Stimulated activated naive B cell treated with anti-CD40 and anti-IgM and Interleukin-4, amounts not matched to agents 10 μg/mL and 1 μg/mL and 100 μg/mL, for 72 hours (primary cell): ENCODE measurements around the gene KAT6B.

ENCODE experiments used
- ATAC-seq, 2 donors: fragments of 150-1000 bp; cut with Tn5 transposase; replicated peaks; 2 replicates each; pipeline ENCODE4 v1.10.0; 2021; ENCODE audit warnings: moderate library complexity in 1 of 2
- DNase-seq: peaks from one replicate; pipeline ENCODE4 v3.0.0; 2021
- H3K27ac Mint-ChIP-seq: one replicate; pipeline ENCODE4 v1.8.0; 2022; ENCODE audit warnings: mild to moderate bottlenecking, mixed read lengths
- H3K27me3 Mint-ChIP-seq, 2 donors: one replicate each; pipeline ENCODE4 v1.8.0; 2022; ENCODE audit warnings: mixed read lengths in 2 of 2
- H3K36me3 Mint-ChIP-seq, 2 donors: one replicate each; pipeline ENCODE4 v1.8.0; 2022; ENCODE audit warnings: mixed read lengths in 2 of 2, mild to moderate bottlenecking in 1 of 2
- H3K4me1 Mint-ChIP-seq, 2 donors: one replicate each; pipeline ENCODE4 v1.8.0; 2022; ENCODE audit warnings: mixed read lengths in 2 of 2, mild to moderate bottlenecking in 1 of 2
- H3K4me3 Mint-ChIP-seq, 2 donors: one replicate each; pipeline ENCODE4 v1.8.0; 2022; ENCODE audit warnings: mild to moderate bottlenecking in 2 of 2, mixed read lengths in 2 of 2, moderate library complexity in 1 of 2
- H3K9me3 Mint-ChIP-seq, 2 donors: one replicate each; pipeline ENCODE4 v1.8.0; 2022; ENCODE audit warnings: mixed read lengths in 2 of 2, mild to moderate bottlenecking in 1 of 2

The KAT6B gene

GRCh38 chr10:74856940-74857339 is 30.5 kb downstream of the KAT6B start:
- peaks cover 18 to 46% of the 10 kb centered on the region in 2 donors for H3K4me1 Mint-ChIP-seq
- no peak overlapping the region for H3K27ac Mint-ChIP-seq
- DNase-seq, result no peak
- no peak overlapping the region for H3K4me3 Mint-ChIP-seq
- H3K9me3 Mint-ChIP-seq, result no peaks in the 10 kb centered on the region
- H3K36me3 Mint-ChIP-seq, result peaks cover 17 to 24% of the 10 kb centered on the region in 2 donors
- no peaks in the 10 kb centered on the region for H3K27me3 Mint-ChIP-seq
- ATAC-seq, result no peak

- H3K9me3 Mint-ChIP-seq, result no peaks in the 10 kb centered on the region
- ATAC-seq, result no peak
- peaks cover 12 to 42% of the 10 kb centered on the region in 2 donors for H3K4me1 Mint-ChIP-seq
- DNase-seq, result no peak
- peaks cover 15 to 20% of the 10 kb centered on the region in 2 donors for H3K36me3 Mint-ChIP-seq
- H3K4me3 Mint-ChIP-seq, result no peak overlapping the region
- no peaks in the 10 kb centered on the region for H3K27me3 Mint-ChIP-seq
- peak overlapping the region; percentile 42 for H3K27ac Mint-ChIP-seq
These were observed 31.2 kb downstream of the KAT6B start for GRCh38 chr10:74857586-74857985.

- Mint-ChIP-seq H3K36me3 (peaks cover 13 to 17% of the 10 kb centered on the region in 2 donors), H3K4me1 (peaks cover 8 to 31% of the 10 kb centered on the region in 2 donors), H3K27ac (no peak overlapping the region), H3K9me3 (no peaks in the 10 kb centered on the region), H3K4me3 (no peak overlapping the region), H3K27me3 (no peaks in the 10 kb centered on the region)
- DNase-seq (no peak), ATAC-seq (no peak)
These were observed 33.1 kb downstream of the KAT6B start for GRCh38 chr10:74859546-74859945.

GRCh38 chr10:74862625-74863024 is 36.2 kb downstream of the KAT6B start:
- ATAC-seq (no peak), DNase-seq (no peak)
- Mint-ChIP-seq H3K36me3 (peaks cover 0 to 2% of the 10 kb centered on the region in 2 donors), H3K9me3 (no peaks in the 10 kb centered on the region), H3K4me1 (peaks cover 3 to 12% of the 10 kb centered on the region in 2 donors), H3K27me3 (no peaks in the 10 kb centered on the region), H3K27ac (no peak overlapping the region), H3K4me3 (no peak overlapping the region)

- H3K27ac Mint-ChIP-seq, result no peak overlapping the region
- H3K9me3 Mint-ChIP-seq, result no peaks in the 10 kb centered on the region
- no peak overlapping the region for H3K4me3 Mint-ChIP-seq
- DNase-seq, result no peak
- ATAC-seq, result no peak
- H3K4me1 Mint-ChIP-seq, result peaks cover 3 to 14% of the 10 kb centered on the region in 2 donors
- H3K36me3 Mint-ChIP-seq, result peaks cover 0 to 2% of the 10 kb centered on the region in 2 donors
- H3K27me3 Mint-ChIP-seq, result no peaks in the 10 kb centered on the region
These were observed 37.2 kb downstream of the KAT6B start for GRCh38 chr10:74863551-74863950.

GRCh38 chr10:74867351-74867750 is 41.0 kb downstream of the KAT6B start:
- no peak for DNase-seq
- Mint-ChIP-seq H3K27ac (no peak overlapping the region), H3K36me3 (peaks cover 0 to 4% of the 10 kb centered on the region in 2 donors), H3K4me3 (no peak overlapping the region), H3K9me3 (no peaks in the 10 kb centered on the region), H3K4me1 (peaks cover 5 to 27% of the 10 kb centered on the region in 2 donors), H3K27me3 (no peaks in the 10 kb centered on the region)
- ATAC-seq, result no peak

- no peak for ATAC-seq
- H3K9me3 Mint-ChIP-seq, result no peaks in the 10 kb centered on the region
- no peak overlapping the region for H3K27ac Mint-ChIP-seq
- no peak for DNase-seq
- H3K4me3 Mint-ChIP-seq, result no peak overlapping the region
- peaks cover 0 to 7% of the 10 kb centered on the region in 2 donors for H3K36me3 Mint-ChIP-seq
- peaks cover 7 to 32% of the 10 kb centered on the region in 2 donors for H3K4me1 Mint-ChIP-seq
- no peaks in the 10 kb centered on the region for H3K27me3 Mint-ChIP-seq
These were observed 42.1 kb downstream of the KAT6B start for GRCh38 chr10:74868392-74868977.

GRCh38 chr10:74869635-74870034 is 43.2 kb downstream of the KAT6B start:
- Mint-ChIP-seq H3K36me3 (peaks cover 0 to 7% of the 10 kb centered on the region in 2 donors), H3K4me3 (no peak overlapping the region), H3K27ac (no peak overlapping the region), H3K9me3 (no peaks in the 10 kb centered on the region), H3K27me3 (no peaks in the 10 kb centered on the region), H3K4me1 (peaks cover 17 to 44% of the 10 kb centered on the region in 2 donors)
- DNase-seq (no peak), ATAC-seq (no peak)

- Mint-ChIP-seq H3K36me3 (peaks cover 0 to 7% of the 10 kb centered on the region in 2 donors), H3K27me3 (no peaks in the 10 kb centered on the region), H3K4me3 (no peak overlapping the region), H3K9me3 (no peaks in the 10 kb centered on the region), H3K4me1 (peaks cover 19 to 49% of the 10 kb centered on the region in 2 donors), H3K27ac (no peak overlapping the region)
- ATAC-seq (no peak), DNase-seq (no peak)
These were observed 43.8 kb downstream of the KAT6B start for GRCh38 chr10:74870191-74870590.

GRCh38 chr10:74871595-74872382 is 45.4 kb downstream of the KAT6B start:
- ATAC-seq, result peak; percentile 96 to 98

GRCh38 chr10:74873803-74874454 is 47.5 kb downstream of the KAT6B start:
- Mint-ChIP-seq H3K36me3 (peaks cover 4 to 10% of the 10 kb centered on the region in 2 donors), H3K9me3 (no peaks in the 10 kb centered on the region), H3K27ac (no peak overlapping the region), H3K4me1 (peaks cover 28 to 60% of the 10 kb centered on the region in 2 donors), H3K27me3 (no peaks in the 10 kb centered on the region), H3K4me3 (no peak overlapping the region)
- ATAC-seq (no peak), DNase-seq (no peak)

More at GRCh38 chr10:74871595-74872382, 45.4 kb downstream of the KAT6B start:
- no peak overlapping the region for H3K4me3 Mint-ChIP-seq
- peaks cover 24 to 58% of the 10 kb centered on the region in 2 donors for H3K4me1 Mint-ChIP-seq
- H3K27ac Mint-ChIP-seq, result peak overlapping the region; percentile 47
- H3K9me3 Mint-ChIP-seq, result no peaks in the 10 kb centered on the region
- peaks cover 4 to 10% of the 10 kb centered on the region in 2 donors for H3K36me3 Mint-ChIP-seq
- no peaks in the 10 kb centered on the region for H3K27me3 Mint-ChIP-seq
- DNase-seq, result no peak

- no peak overlapping the region for H3K4me3 Mint-ChIP-seq
- H3K27me3 Mint-ChIP-seq, result no peaks in the 10 kb centered on the region
- H3K36me3 Mint-ChIP-seq, result peaks cover 4 to 8% of the 10 kb centered on the region in 2 donors
- H3K27ac Mint-ChIP-seq, result no peak overlapping the region
- no peak for DNase-seq
- no peak for ATAC-seq
- H3K9me3 Mint-ChIP-seq, result no peaks in the 10 kb centered on the region
- H3K4me1 Mint-ChIP-seq, result peaks cover 29 to 62% of the 10 kb centered on the region in 2 donors
These were observed 48.2 kb downstream of the KAT6B start for GRCh38 chr10:74874649-74875048.

- Mint-ChIP-seq H3K4me1 (peaks cover 29 to 62% of the 10 kb centered on the region in 2 donors), H3K27me3 (no peaks in the 10 kb centered on the region), H3K4me3 (no peak overlapping the region), H3K27ac (no peak overlapping the region), H3K36me3 (peaks cover 4 to 8% of the 10 kb centered on the region in 2 donors), H3K9me3 (peaks cover 0 to under 1% of the 10 kb centered on the region in 2 donors)
- no peak for ATAC-seq
- DNase-seq, result no peak
These were observed 48.7 kb downstream of the KAT6B start for GRCh38 chr10:74875068-74875467.

GRCh38 chr10:74875966-74876365 is 49.6 kb downstream of the KAT6B start:
- DNase-seq (no peak), ATAC-seq (no peak)
- H3K27ac Mint-ChIP-seq, result no peak overlapping the region
- H3K36me3 Mint-ChIP-seq, result peaks cover 10% of the 10 kb centered on the region in 2 donors
- H3K4me1 Mint-ChIP-seq, result peaks cover 30 to 62% of the 10 kb centered on the region in 2 donors
- H3K27me3 Mint-ChIP-seq, result no peaks in the 10 kb centered on the region
- H3K4me3 Mint-ChIP-seq, result no peak overlapping the region
- peaks cover 0 to 1% of the 10 kb centered on the region in 2 donors for H3K9me3 Mint-ChIP-seq
